Activated T-cell treated with anti-CD3 and anti-CD28 coated beads, Interleukin-2, amount 50 U/mL, for 4 hours (primary cell): ENCODE data around the gene MRPL2. TPM values are rescaled to one million over a fixed set of nuclear protein-coding genes. Genes with fewer than 3 reads are reported as not detected.
"Not testable (repeated sequence)": the region's sequence is repeated elsewhere in the genome, so short reads cannot be mapped to it uniquely, and the experiment has no call there.

Experiments used
- ATAC-seq, 2 donors: fragments of 200-7000 bp; cut with Tn5 transposase; one replicate each; pipeline ENCODE4 v1.10.0; 2021
- DNase-seq: peaks from one replicate; pipeline ENCODE4 v3.0.0-alpha.2; 2020
- H3K27me3 Mint-ChIP-seq: one replicate; pipeline ENCODE4 v1.8.0; 2021; ENCODE audit warnings: low read depth, mixed read lengths
- H3K36me3 Mint-ChIP-seq: one replicate; pipeline ENCODE4 v1.8.0; 2022; ENCODE audit warnings: mixed read lengths; ENCODE audit not compliant: insufficient read depth
- H3K4me1 Mint-ChIP-seq: one replicate; pipeline ENCODE4 v1.8.0; 2021; ENCODE audit warnings: low read depth, mixed read lengths
- H3K4me3 Mint-ChIP-seq: one replicate; pipeline ENCODE4 v1.8.0; 2021; ENCODE audit warnings: mild to moderate bottlenecking, moderate library complexity, mixed read lengths
- H3K9me3 Mint-ChIP-seq: one replicate; pipeline ENCODE4 v1.8.0; 2021; ENCODE audit warnings: mixed read lengths
- total RNA-seq, 3 donors: library from RNA; stranded (reverse); gene quantifications; one replicate each; pipeline ENCODE4 v1.2.1, GENCODE V29; 2021

MRPL2 gene
- total RNA-seq, 3 donors from 2014 or later, result 93.3 to 120 (median 115) TPM

DNA sequence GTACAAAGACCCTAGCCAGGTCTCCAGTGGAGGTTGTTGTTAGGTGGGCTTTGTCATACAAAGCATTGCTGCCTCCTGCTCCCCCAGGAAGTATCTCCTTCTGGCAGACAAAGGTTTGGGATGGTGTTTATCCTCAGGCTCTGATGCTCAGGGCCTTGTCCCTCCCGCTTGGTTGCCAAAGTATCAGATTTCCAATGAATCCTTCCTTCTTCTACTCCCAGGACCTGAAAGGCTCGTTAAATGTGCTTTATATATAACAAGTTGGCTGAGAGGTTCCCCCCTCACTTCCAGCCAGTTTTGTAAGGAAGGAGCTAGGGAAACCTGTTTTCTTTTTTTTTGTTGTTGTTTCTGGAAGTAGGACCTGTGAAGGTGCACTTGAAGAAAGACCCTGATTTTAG lies 31.3 kb upstream of the MRPL2 start:
- no peaks in the 10 kb centered on the region for H3K9me3 Mint-ChIP-seq
- no peak overlapping the region for H3K4me3 Mint-ChIP-seq
- no peak for ATAC-seq
- H3K4me1 Mint-ChIP-seq, result peaks cover 22% of the 10 kb centered on the region
- no peak for DNase-seq
- H3K36me3 Mint-ChIP-seq, result no peaks in the 10 kb centered on the region
- no peaks in the 10 kb centered on the region for H3K27me3 Mint-ChIP-seq

- no peak for ATAC-seq
- no peak for DNase-seq
- H3K36me3 Mint-ChIP-seq, result no peaks in the 10 kb centered on the region
- H3K4me1 Mint-ChIP-seq, result peaks cover 21% of the 10 kb centered on the region
- H3K9me3 Mint-ChIP-seq, result no peaks in the 10 kb centered on the region
- H3K27me3 Mint-ChIP-seq, result no peaks in the 10 kb centered on the region
- H3K4me3 Mint-ChIP-seq, result no peak overlapping the region
These were observed 30.8 kb upstream of the MRPL2 start for GRCh38 chr6:43089874-43090558.

GRCh38 chr6:43089467-43089866 lies 30.2 kb upstream of the MRPL2 start:
- Mint-ChIP-seq H3K27me3 (no peaks in the 10 kb centered on the region), H3K36me3 (no peaks in the 10 kb centered on the region), H3K4me1 (peaks cover 21% of the 10 kb centered on the region), H3K9me3 (no peaks in the 10 kb centered on the region), H3K4me3 (no peak overlapping the region)
- DNase-seq (no peak), ATAC-seq (no peak)

DNA sequence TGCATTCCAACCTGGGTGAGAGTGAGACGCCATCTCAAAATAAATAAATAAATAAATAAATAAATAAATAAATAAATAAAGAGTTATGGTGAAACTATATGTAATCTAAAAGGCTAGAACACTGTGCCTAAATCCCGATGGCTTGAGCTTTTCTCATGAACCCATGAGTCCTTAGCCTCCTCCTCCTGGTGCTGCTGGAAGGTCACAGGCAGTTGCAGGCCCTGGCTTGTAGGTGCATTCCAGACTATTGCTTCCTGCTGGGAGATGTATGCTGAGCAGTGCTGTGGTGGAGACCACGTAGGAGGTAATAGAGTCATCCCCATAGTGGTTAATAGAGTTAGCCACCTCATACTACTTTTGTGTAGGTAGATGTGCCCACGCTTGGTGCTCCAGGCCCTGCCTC lies 29.4 kb upstream of the MRPL2 start:
- H3K9me3 Mint-ChIP-seq, result no peaks in the 10 kb centered on the region
- H3K4me3 Mint-ChIP-seq, result no peak overlapping the region
- DNase-seq (no peak), ATAC-seq (peak; percentile 29 to 41)
- no peaks in the 10 kb centered on the region for H3K36me3 Mint-ChIP-seq
- H3K4me1 Mint-ChIP-seq, result peaks cover 16% of the 10 kb centered on the region
- H3K27me3 Mint-ChIP-seq, result no peaks in the 10 kb centered on the region

GRCh38 chr6:43086022-43086658 lies 26.9 kb upstream of the MRPL2 start:
- no peaks in the 10 kb centered on the region for H3K27me3 Mint-ChIP-seq
- DNase-seq (no peak), ATAC-seq (peak; percentile 82 to 87)
- no peak overlapping the region for H3K4me3 Mint-ChIP-seq
- H3K36me3 Mint-ChIP-seq, result no peaks in the 10 kb centered on the region
- H3K9me3 Mint-ChIP-seq, result no peaks in the 10 kb centered on the region
- H3K4me1 Mint-ChIP-seq, result peaks cover 6% of the 10 kb centered on the region

- DNase-seq, result no peak
- no peak for ATAC-seq
- H3K36me3 Mint-ChIP-seq, result no peaks in the 10 kb centered on the region
- H3K4me1 Mint-ChIP-seq, result peaks cover 6% of the 10 kb centered on the region
- peaks cover 8% of the 10 kb centered on the region for H3K27me3 Mint-ChIP-seq
- no peak overlapping the region for H3K4me3 Mint-ChIP-seq
- no peaks in the 10 kb centered on the region for H3K9me3 Mint-ChIP-seq
These were observed 23.8 kb upstream of the MRPL2 start for GRCh38 chr6:43082806-43083655.

DNA sequence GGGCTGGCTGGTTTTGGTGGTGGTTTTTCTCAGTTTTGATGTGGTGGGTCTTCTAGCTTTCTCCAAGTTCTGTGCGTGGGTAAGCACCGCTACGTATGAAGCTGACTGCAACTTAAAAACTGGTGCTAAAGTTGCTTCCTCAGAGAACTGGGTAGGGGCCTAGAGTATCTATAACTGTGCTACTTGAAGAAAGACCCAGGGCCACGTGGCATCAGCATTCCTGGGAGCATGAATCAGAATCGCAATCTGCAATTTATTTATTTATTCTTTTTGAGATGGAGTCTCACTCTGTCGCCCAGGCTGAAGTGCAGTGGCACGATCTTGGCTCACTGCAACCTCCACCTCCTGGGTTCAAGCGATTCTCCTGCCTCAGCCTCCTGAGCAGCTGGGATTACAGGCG lies 22.7 kb upstream of the MRPL2 start:
- not testable (repeated sequence) for H3K9me3 Mint-ChIP-seq, H3K36me3 Mint-ChIP-seq, H3K4me3 Mint-ChIP-seq, ATAC-seq, DNase-seq, H3K4me1 Mint-ChIP-seq
- H3K27me3 Mint-ChIP-seq, result peaks cover 19% of the 10 kb centered on the region

- ATAC-seq (no peak), DNase-seq (no peak)
- Mint-ChIP-seq H3K4me1 (peaks cover 6% of the 10 kb centered on the region), H3K4me3 (no peak overlapping the region), H3K9me3 (no peaks in the 10 kb centered on the region), H3K36me3 (no peaks in the 10 kb centered on the region), H3K27me3 (peaks cover 25% of the 10 kb centered on the region)
These were observed 21.8 kb upstream of the MRPL2 start for GRCh38 chr6:43081043-43081442.

DNA sequence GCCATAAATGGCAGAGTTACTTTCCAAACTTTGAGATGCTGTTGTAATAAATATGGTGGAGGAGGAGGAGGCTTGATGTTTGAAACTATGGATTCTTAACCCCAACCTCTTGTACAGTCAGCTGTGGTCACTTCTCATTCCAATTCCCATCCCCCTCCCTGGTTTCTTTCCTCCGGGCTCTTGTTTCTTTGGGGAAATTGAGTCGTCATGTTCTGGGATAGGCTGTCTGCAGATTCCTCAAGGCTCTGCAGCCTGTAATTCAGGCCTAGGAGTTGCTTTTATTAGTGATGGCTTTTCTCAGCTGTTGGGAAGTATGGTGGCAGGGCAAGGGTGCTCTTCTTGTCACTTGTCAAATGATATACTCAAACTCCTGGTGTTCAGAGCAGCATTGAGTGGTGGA lies 19.5 kb upstream of the MRPL2 start:
- Mint-ChIP-seq H3K4me1 (peaks cover 5% of the 10 kb centered on the region), H3K27me3 (peaks cover 28% of the 10 kb centered on the region), H3K4me3 (no peak overlapping the region), H3K9me3 (no peaks in the 10 kb centered on the region), H3K36me3 (peaks cover 6% of the 10 kb centered on the region)
- DNase-seq (no peak), ATAC-seq (no peak)

DNA sequence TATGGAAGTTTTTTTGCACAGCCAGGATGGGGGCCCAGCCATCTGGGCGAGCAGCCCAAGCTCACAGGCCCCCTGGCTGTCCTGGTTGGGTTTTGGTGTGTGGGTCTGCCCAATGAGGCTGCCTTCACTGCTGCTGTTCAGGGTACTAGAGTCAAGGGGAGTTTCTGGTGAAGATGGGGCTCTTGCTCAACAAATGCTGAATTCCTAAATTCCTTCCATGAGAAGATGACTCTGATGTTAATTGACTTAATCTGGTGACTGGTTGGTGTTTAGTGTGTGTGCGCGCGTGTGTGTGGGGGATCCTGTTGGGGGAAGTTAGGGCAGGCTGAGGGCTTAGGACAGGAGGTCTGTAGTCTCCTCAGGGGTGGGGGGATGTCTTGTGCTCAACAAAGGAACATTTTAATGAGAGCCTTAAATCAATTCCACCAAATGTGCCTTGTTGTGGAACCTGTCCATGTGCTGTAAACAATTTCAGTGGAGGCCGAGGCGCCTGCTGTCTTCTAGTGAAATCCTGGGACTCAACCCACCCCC lies 18.8 kb upstream of the MRPL2 start:
- no peak overlapping the region for H3K4me3 Mint-ChIP-seq
- peaks cover 28% of the 10 kb centered on the region for H3K27me3 Mint-ChIP-seq
- H3K36me3 Mint-ChIP-seq, result peaks cover 12% of the 10 kb centered on the region
- no peaks in the 10 kb centered on the region for H3K9me3 Mint-ChIP-seq
- no peak for ATAC-seq
- no peak for DNase-seq
- peaks cover 5% of the 10 kb centered on the region for H3K4me1 Mint-ChIP-seq

DNA sequence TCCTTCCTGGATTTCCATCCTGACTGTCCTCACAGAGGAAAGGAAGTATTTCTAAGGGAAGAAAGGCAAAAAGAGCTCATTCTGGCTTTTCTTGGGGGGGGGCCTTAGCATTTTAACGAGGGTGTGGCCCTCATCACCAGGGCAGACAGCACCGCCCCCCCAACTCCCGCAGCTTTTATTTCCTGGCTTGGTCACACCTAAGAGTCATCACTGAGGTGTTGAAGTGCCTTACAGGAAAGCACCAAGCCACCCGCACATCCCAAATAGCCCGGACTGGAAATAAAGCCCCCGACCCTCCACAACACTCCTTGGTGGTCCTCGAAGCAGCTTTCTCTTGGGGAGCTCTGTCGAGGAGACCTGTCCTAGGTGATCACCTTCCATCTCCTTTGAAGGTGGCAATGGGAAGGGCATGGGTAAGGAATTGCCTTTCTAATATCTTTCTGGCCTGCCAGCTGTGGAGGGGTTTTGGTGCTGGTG lies 18.1 kb upstream of the MRPL2 start:
- Mint-ChIP-seq H3K27me3 (peaks cover 28% of the 10 kb centered on the region), H3K4me1 (peaks cover 5% of the 10 kb centered on the region), H3K9me3 (no peaks in the 10 kb centered on the region), H3K4me3 (peak overlapping the region; percentile 55), H3K36me3 (peaks cover 18% of the 10 kb centered on the region)
- DNase-seq (no peak), ATAC-seq (no peak)

DNA sequence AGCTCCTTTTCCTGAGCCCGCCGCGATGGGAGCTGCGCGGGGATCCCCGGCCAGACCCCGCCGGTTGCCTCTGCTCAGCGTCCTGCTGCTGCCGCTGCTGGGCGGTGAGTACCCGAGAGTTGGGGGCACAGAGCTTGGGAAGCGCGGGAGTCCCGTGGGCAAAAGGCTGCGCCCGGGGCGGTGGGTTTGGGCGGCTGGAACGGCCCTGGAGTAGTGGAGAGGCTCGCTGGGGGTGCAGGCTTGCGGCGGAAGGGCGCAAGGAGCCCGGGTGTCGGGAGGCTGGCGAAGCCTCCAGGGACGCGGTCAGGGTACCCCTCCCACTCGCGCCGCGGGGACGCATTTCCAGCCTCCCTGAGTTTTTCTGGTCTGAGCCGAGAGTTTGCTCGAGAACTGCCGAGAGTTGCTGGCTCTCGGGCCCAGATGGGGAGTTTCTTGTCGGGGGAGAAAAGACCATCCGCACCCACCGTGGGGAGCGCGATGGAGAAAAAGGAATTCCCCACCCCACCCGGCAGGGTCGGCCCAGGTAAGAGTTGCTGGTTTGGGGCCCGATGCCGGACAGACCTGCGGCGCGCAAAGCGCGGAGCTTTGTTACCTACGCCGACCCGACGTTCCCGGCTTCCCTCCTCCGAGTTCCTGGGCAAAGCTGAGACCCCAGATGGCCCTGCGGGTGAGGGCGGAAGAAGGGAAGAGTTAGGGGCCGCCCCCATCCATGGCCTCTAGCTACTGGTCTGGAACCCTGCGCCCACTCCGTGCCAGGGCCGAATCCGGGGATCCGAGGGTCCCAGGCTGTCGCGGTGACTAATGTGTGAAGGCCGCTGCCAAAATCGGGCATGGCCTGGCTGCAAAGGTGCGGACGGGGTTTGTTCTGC lies 17.5 kb upstream of the MRPL2 start:
- Mint-ChIP-seq H3K27me3 (peaks cover 28% of the 10 kb centered on the region), H3K4me1 (peaks cover 5% of the 10 kb centered on the region), H3K36me3 (peaks cover 24% of the 10 kb centered on the region), H3K9me3 (no peaks in the 10 kb centered on the region), H3K4me3 (peak overlapping the region; percentile 55)
- ATAC-seq, result peak; percentile 25 to 34
- DNase-seq, result no peak

DNA sequence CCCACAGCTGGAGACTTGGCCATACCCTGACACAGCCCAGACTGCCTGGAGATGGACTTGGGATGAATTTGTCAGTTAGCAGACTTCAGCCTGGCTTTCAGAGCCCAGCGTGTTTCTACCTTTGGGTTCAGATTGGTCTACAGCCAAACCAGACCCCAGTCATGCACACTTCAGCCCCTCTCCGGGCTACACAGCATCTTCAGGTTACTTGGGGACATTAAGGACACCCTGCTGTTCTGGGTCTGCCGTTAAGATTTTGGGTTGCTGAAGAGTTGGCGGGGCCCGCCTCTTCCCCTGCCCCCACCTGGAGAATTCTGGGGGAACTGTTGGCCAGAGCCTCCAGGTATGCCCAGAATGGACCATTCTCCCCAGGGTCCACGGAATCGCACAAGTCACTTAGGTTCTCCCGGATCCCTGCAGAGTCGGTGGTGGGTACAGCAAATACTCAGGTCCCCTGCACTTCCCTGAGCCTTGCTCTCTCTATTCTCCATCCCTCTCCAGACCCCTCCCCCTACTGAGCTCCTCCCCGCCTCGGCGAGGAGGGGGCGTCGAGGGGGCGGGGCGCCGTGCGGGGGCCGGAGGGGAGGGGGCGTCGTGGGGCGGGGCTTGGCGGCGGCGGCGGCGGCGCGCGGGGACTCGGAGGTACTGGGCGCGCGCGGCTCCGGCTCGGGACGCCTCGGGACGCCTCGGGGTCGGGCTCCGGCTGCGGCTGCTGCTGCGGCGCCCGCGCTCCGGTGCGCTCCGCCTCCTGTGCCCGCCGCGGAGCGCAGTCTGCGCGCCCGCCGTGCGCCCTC lies 16.6 kb upstream of the MRPL2 start, which contains the start of gene PTK7:
Gene PTK7, plus strand, starts transcription at position 645 of the 794 bp plus-strand sequence. CDS start 175 bp downstream, outside the sequence.
- H3K4me3 Mint-ChIP-seq, result peak within 1 kb of the TSS; percentile 55
- H3K4me1 Mint-ChIP-seq, result peaks cover 5% of the 10 kb centered on the region
- H3K27me3 Mint-ChIP-seq, result peaks cover 26% of the 10 kb centered on the region
- H3K9me3 Mint-ChIP-seq, result no peaks in the 10 kb centered on the region
- peak; percentile 21 for DNase-seq
- peaks cover 25% of the 10 kb centered on the region for H3K36me3 Mint-ChIP-seq
- ATAC-seq, result peak; percentile 79 to 85
